Stimulated activated CD8-positive, alpha-beta memory T cell treated with anti-CD3 and anti-CD28 coated beads, Interleukin-2, amount 100 ng/mL, for 1 hour (primary cell): Measurements from ENCODE around the gene PACSIN1.

ENCODE experiments used
- DNase-seq, 2 donors: peaks; one replicate each; pipeline ENCODE4 v3.0.0-alpha.2; 2020; ENCODE audit warnings: low read depth in 2 of 2

Gene PACSIN1

GRCh38 chr6:34465531-34466241 lies at the start of gene PACSIN1:
Gene PACSIN1 (plus strand): TSS chr6:34466076. CDS start chr6:34526306, 60,230 bp downstream.
- no peak for DNase-seq

DNA sequence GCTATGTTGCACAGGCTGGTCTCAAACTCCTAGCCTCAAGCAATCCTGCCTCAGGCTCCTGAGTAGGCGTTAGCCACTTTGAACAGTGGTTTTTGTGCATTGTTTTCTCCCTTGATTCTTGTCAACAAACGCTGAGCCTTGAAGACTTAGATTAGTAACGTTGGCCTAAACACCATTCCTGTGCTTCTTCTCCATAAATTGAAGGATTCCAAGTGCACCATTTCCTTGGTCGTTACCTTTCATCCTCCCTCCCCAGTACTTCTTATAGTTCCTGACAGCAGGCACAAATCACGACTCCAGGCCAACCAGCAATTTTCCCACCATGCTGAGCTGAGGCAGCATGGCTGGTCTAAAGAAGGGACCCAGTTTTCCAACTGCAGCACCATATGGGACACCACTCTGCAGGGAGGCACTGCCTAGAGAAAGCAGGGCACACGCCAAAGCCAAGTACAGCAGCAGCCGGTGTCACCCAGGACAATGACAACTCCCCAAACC lies 49.0 kb upstream of the PACSIN1 start:
- DNase-seq, result no peak

DNA sequence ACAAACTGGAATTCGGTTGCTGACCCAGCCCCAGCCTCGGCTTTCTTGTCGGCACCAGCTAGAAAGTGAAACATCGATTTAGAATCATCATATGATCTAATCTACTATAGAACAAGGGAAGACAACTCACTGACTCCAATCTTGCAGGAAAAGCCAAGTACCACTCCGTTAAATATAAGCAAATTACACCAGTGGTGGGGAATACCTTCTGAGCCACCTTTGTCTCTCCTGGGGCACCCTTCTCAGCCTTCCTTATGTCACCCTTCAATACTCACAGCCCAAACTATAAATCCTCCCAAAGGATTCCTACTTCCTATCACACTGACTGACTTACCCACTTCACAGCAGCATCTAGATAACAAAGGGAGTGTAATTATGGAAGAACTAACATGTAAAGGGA lies 47.5 kb upstream of the PACSIN1 start:
- DNase-seq, result no peak

DNA sequence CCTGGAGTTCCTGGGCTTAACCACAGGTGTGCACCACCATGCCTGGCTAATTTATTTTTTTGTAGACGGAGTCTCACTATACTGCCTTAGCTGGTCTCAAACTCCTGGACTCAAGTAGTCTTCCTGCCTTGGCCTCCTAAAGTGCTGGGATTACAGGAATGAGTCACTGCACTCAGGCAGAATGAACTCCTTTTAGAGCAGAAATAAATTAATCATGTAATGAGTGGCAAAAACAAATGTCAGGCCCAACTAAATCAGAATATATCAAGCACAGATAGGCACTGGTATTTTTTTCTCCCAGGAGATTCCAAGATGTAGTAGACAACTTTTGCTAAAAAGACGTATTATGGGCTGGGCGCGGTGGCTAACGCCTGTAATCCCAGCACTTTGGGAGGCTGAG lies 42.6 kb upstream of the PACSIN1 start:
- DNase-seq, result no peak

GRCh38 chr6:34424200-34425131 lies 41.4 kb upstream of the PACSIN1 start:
- no peak for DNase-seq

- DNase-seq, result no peak
Measured at GRCh38 chr6:34425132-34425497, 40.8 kb upstream of the PACSIN1 start.

DNA sequence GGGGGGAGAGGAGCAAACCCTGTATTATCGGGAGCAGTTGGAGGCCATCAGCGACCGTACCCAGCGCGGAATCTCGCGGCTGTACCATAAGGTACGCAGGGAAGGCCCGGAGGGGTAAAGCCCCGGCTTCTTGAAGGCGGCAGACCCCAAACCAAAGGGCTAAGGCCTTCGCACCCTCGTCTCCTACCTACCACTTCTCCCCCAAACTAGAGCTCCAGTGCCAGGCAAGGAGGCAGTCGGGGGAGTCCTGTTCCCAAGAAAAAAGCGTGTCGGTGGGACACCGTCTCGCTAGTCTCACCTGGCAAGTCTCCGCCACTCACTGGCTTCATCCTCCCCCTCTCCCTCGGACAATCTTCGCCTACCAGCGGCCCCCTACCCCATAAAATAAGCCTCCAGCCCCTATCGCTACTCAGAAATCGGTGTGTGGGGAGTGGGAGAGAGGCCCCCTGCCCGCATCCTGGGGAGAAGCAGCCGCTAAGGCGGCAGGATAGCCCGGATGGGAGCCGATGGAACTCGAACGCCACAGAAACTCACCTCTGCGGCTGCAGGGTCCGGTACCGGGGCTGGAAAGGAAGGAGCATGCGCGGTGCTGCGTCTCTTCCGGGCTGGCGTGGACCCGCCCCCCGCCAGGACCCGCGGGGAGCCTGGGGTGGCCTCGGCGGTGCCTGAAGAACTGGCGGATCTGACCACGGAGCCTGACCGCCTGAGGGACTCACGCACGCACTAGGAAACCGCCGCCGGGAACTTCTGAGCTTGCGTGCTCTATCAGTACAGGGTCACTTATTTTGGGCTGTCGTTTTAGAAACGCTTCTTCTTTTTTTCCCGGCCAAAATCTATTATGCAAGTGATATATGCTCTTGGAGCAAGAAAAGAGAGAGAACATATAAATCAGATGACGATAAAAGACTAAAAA lies 40.1 kb upstream of the PACSIN1 start, which contains the start of gene RPS10:
TSS of gene RPS10 (minus strand) at position 572 of the 913 bp plus-strand sequence. CDS start 848 bp downstream, outside the sequence.
- peak; percentile 75 to 82 for DNase-seq

GRCh38 chr6:34435916-34436315 lies 30.0 kb upstream of the PACSIN1 start:
- no peak for DNase-seq

DNA sequence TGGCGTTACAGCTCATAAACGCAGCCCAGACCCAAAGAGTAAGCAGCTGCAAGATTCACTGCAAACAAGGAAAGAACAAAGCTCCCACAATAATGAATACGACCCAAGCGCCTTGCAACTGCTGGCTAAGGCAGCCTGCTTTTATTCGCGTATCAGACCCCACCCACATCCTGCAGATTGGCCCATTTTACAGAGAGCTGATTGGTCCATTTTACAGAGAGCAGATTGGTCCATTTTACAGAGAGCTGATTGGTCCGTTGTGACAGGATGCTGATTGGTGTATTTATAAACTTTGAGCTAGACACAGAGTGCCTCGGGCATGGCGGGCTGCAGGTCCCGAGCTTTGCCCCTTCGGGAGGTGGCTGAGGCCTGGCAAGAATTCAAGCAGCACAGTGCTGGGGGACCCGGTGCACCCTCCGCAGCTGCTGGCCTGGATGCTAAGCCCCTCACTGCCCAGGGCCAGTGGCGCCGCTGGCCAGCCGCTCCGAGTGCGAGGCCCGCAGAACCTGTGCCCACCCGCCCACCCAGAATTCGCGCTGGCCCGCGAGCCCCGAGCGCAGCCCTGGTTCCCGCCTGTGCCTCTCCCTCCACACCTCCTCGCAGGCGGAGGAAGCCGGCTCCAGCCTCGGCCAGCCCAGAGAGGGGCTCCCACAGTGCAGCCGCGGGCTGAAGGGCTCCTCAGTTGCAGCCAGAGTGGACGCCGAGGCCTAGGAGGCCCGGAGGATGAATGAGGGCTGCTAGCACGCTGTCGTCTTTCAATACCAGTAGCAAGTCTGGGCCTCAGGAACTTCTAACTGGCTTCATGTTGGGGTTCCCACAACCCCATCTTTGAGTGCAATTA lies 28.9 kb upstream of the PACSIN1 start:
- DNase-seq, result no peak

DNA sequence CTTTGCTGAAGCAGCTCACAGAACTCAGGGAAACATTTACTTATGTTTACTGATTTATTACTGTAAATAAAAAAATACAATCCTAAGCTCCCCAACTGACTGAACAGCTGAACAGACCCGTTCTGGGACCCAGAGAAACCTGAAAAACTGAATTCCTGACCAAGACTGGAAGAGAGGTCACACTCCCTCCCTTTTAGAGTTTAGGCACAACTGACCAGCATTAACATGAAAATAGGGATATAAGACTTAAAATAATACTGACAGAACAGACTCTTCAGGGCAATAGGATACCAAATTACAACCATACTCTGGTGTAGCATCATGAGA lies 28.3 kb upstream of the PACSIN1 start:
- DNase-seq, result no peak

- no peak for DNase-seq
Measured at GRCh38 chr6:34438705-34439104, 27.2 kb upstream of the PACSIN1 start.

DNA sequence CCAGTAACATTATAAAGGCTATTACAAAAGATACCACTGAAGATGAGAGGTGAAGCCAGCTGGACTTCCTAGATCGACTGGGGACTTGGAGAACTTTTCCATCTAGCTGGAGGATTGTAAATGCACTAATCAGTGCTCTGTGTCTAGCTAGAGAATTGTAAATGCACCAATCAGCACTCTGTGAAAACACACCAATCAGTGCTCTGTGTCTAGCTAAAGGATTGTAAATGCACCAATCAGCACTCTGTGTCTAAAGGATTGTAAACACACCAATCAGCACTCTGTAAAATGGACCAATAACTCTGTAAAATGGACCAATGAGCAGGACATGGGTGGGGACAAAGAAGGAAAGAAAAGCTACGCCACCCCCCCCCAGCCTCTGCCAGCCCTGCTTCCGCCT lies 26.4 kb upstream of the PACSIN1 start:
- DNase-seq, result no peak

DNA sequence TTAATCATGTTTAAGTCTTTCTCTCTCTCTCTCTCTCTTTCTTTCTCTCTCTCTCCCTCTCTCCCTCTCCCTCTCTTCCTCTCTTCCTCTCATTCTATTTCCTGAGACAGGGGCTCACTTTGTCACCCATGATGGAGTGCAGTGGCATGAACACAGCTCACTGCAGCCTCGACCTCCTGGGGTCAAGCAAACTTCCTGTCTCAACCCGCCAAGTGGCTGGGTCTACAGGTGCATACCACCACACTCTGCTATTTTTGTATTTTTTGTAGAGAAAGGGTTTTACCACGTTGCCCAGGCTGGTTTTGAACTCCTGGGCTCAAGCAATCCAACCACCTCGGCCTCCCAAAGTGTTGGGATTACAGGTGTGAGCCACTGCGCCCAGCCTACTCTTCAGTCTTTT lies 24.4 kb upstream of the PACSIN1 start:
- no peak for DNase-seq

DNA sequence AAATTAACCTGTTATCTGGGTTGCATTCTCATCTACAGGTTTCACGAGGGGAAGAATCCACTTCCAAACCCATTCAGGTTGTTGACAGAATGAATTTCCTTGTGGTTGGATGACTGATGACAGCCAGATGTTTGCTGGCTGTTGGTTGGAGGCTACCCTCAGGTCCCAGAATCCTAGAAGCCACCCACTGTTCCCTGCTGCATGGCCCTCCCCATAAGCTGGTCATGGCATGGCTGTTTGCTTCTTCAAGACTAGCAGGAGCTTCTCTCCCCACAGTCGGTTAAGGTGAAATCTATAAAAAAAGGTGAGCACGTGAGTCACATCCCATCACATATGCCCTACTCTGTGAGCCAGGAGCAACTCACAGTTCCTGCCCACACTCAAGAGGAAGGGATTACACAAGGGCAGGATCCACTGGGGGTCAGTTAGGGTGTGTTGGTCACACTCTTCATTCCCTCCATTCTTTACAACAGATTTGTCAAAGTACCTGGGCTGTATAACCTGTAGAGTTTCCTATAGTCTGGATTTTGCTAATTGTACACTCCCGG lies 20.5 kb upstream of the PACSIN1 start:
- DNase-seq, result no peak

- no peak for DNase-seq
Measured at GRCh38 chr6:34447386-34447785, 18.5 kb upstream of the PACSIN1 start.

- no peak for DNase-seq
Measured at GRCh38 chr6:34447910-34448309, 18.0 kb upstream of the PACSIN1 start.

- no peak for DNase-seq
Measured at GRCh38 chr6:34451192-34451591, 14.7 kb upstream of the PACSIN1 start.

GRCh38 chr6:34455831-34456230 lies 10.0 kb upstream of the PACSIN1 start:
- no peak for DNase-seq

DNA sequence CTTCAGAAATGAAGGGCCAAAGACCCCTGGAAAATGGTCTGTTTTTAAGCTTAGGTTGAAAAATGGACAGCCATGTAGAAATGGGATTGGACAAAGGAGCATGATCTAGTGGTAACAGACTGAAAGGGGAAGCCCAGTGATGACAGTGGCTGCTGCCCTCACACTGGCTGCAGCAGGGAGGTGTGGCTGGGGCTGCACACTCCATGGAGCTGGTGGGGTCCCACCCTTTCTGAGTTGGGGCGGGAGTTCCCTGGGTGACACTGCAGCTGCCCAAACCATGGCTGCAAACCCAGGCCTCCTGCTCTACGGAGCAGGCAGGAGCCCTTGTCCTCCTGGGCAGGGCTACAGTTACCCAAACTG lies 8.5 kb upstream of the PACSIN1 start:
- no peak for DNase-seq
